ENCODE results near the gene WDR17. TPM values are rescaled to one million over a fixed set of nuclear protein-coding genes. Genes with fewer than 3 reads are reported as not detected.

Gene WDR17
- total and polyA plus RNA-seq, 2 of the 8 experiments (the other 6 are each of a cell fraction or from before 2014, with no cell fraction given): 1.4 to 3.3 TPM

DNA sequence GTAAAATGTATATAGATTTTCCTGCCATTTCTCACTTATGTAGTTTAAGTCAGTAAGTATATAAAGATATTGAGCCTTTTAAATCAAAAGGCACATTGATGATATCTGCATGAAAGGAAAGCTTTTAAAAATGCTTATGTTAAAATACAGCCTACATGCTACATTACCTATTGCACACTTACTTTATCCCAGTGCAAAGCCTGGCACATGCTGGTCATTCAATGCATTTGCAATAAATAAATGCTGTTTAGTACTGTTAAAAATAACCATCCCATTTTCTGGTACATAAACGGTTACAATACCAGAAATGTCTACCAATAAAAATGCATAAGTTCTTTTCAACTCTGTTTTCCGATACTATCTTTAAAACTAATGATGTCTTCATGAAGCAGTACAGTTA is 151.9 kb downstream of the WDR17 start:
- Histone ChIP-seq H3K4ac (replicated peaks; ENCODE audit: insufficient read length, low read depth, low read length) (no peak overlapping the region), H3K9me3 (ENCODE audit: insufficient read depth in 2 of 2, low read depth in 1 of 2, low read length in 1 of 2) (no peaks in the 10 kb centered on the region), H2BK120ac (replicated peaks; ENCODE audit: low read depth, low read length) (no peak overlapping the region), H2BK15ac (ENCODE audit: low read length) (no peak overlapping the region), H2BK5ac (ENCODE audit: low read depth, low read length) (no peak overlapping the region), H3K4me2 (ENCODE audit: insufficient read depth in 1 of 2, low read depth in 2 of 2, low read length in 2 of 2) (no peak overlapping the region), H4K8ac (ENCODE audit: extremely low read depth, insufficient read depth, low read length) (no peak overlapping the region), H3K18ac (ENCODE audit: extremely low read depth, low read length) (no peak overlapping the region), H3K79me1 (ENCODE audit: low read depth, low read length) (no peaks in the 10 kb centered on the region), H3K27ac (ENCODE audit: low read depth, low read length) (no peak overlapping the region), H4K20me1 (replicated peaks in 1 of 2; ENCODE audit: control insufficient read depth in 1 of 2, insufficient read depth in 2 of 2, low read length in 2 of 2) (no peaks in the 10 kb centered on the region), H2BK20ac (ENCODE audit: low read length) (no peak overlapping the region), H3K4me3 (ENCODE audit: extremely low read depth in 1 of 4, insufficient read depth in 2 of 4, low read depth in 3 of 4, low read length in 4 of 4) (no peak overlapping the region), H3K27me3 (replicated peaks in 1 of 4; ENCODE audit: control insufficient read depth in 3 of 4, extremely low read depth in 1 of 4, insufficient read depth in 3 of 4, low read length in 3 of 4) (no peaks in the 10 kb centered on the region), H3K4me1 (replicated peaks in 1 of 4; ENCODE audit: control insufficient read depth in 3 of 4, insufficient read depth in 4 of 4, low read length in 3 of 4) (no peaks in the 10 kb centered on the region), H3K56ac (replicated peaks; ENCODE audit: insufficient read length, low read depth, low read length) (no peak overlapping the region), H3K9ac (replicated peaks in 1 of 4; ENCODE audit: extremely low read depth in 1 of 4, low read depth in 3 of 4, low read length in 3 of 4) (no peak overlapping the region), H4K91ac (replicated peaks; ENCODE audit: insufficient read length, low read length) (no peak overlapping the region), H3K79me2 (ENCODE audit: control insufficient read depth in 1 of 2, insufficient read depth in 2 of 2, low read length in 2 of 2) (no peaks in the 10 kb centered on the region), H2BK12ac (ENCODE audit: low read depth, low read length) (no peak overlapping the region), H2AK5ac (ENCODE audit: low read depth, low read length) (no peak overlapping the region), H3K23ac (ENCODE audit: insufficient read length) (no peak overlapping the region), H4K5ac (ENCODE audit: insufficient read length, low read depth, low read length) (no peak overlapping the region), H3K36me3 (ENCODE audit: control insufficient read depth in 2 of 4, insufficient read depth in 4 of 4, low read length in 3 of 4) (no peaks in the 10 kb centered on the region), H3K14ac (ENCODE audit: insufficient read length) (no peak overlapping the region), H2AFZ (ENCODE audit: low read length) (no peak overlapping the region), H3K23me2 (ENCODE audit: low read depth, low read length) (no peaks in the 10 kb centered on the region)
- ChIA-PET CTCF (ENCODE audit: partially characterized antibody) (no interaction called here), POLR2A (ENCODE audit: partially characterized antibody) (no interaction called here)
- WGBS, 2 experiments (ENCODE audit: extremely low coverage in 1 of 2, insufficient coverage in 1 of 2, insufficient read length in 1 of 2, insufficient replicate concordance in 2 of 2, low coverage in 1 of 2, low lambda C conversion rate in 2 of 2, missing lambda C conversion rate in 1 of 2): 87% methylated on average over 2 of the region's 2 CpGs; no CpG with 5 or more reads in 1 of the 2 experiments
- FAIRE-seq (no peak), DNase-seq (ENCODE audit: low read depth in 1 of 2, low spot score in 2 of 2) (no peak)
- TF ChIP-seq KDM1A (IDR thresholded peaks at IDR 0.05; ENCODE audit: borderline replicate concordance, low read length): no peak
- TF ChIP-seq RNF2 (IDR thresholded peaks at IDR 0.05; ENCODE audit: borderline replicate concordance, low read depth, low read length, missing control alignments, poor library complexity, severe bottlenecking): no peak
- no peak for TF ChIP-seq TAF1 (IDR thresholded peaks at IDR 0.05; ENCODE audit: low read depth, low read length)
- TF ChIP-seq TBP (IDR thresholded peaks at IDR 0.05; ENCODE audit: low read depth, low read length): no peak
- TF ChIP-seq CBX5 (IDR thresholded peaks at IDR 0.05; ENCODE audit: low read depth, low read length): no peak
- no peak for TF ChIP-seq RFX5 (IDR thresholded peaks at IDR 0.05; ENCODE audit: borderline replicate concordance, low read depth, low read length)
- no peak for TF ChIP-seq POLR2A (IDR thresholded peaks at IDR 0.05; ENCODE audit: control extremely low read depth in 1 of 2, low read depth in 2 of 2, low read length in 2 of 2)
- TF ChIP-seq GABPA (IDR thresholded peaks at IDR 0.05; ENCODE audit: borderline replicate concordance, insufficient read depth, low read length): no peak
- TF ChIP-seq KDM4A (IDR thresholded peaks at IDR 0.05; ENCODE audit: low read depth, low read length, severe bottlenecking): no peak
- TF ChIP-seq YY1 (IDR thresholded peaks at IDR 0.05; ENCODE audit: low read depth, low read length): no peak
- no peak for TF ChIP-seq BCL11A (IDR thresholded peaks at IDR 0.05; ENCODE audit: low read depth in 2 of 2, low read length in 2 of 2)
- TF ChIP-seq POLR2AphosphoS5 (IDR thresholded peaks at IDR 0.05; ENCODE audit: low read depth, low read length): no peak
- TF ChIP-seq PHF8 (conservative IDR thresholded peaks at IDR 0.05; ENCODE audit: low read depth, low read length): no peak
- no peak for TF ChIP-seq JUN (IDR thresholded peaks at IDR 0.05; ENCODE audit: low read depth, low read length)
- TF ChIP-seq TEAD4 (IDR thresholded peaks at IDR 0.05; ENCODE audit: low read depth, low read length): no peak
